Spleen (tissue), 7 donors: Measurements from ENCODE around the gene MOB3B.

Source experiments
- POLR2A ChIP-seq, 3 donors: fragments of 450-650 bp; IDR thresholded peaks; one replicate each; pipeline ENCODE4 v1.5.1; 2017; ENCODE audit warnings: antibody characterized with exemption in 3 of 3, mild to moderate bottlenecking in 1 of 3
- POLR2AphosphoS5 ChIP-seq, 3 donors: sonication (generic); formaldehyde crosslinking; IDR thresholded peaks; one replicate each; pipeline ENCODE4 v1.5.1; 2017; ENCODE audit warnings: antibody characterized with exemption in 3 of 3
- TF ChIP-seq, protein P1 (sequence below), 11 experiments: fragments of 200-600 bp in 7 of 11; fragments of 450-650 bp in 4 of 11; sonication (generic) in 4 of 11; IDR thresholded peaks in 8 of 11; conservative IDR thresholded peaks in 3 of 11; 1 replicate in 7 of 11; 2 replicates in 4 of 11; pipeline versions ENCODE4 v1.4.0 to v1.8.0; 2016 to 2021; ENCODE audit warnings: antibody characterized with exemption in 11 of 11, inconsistent platforms in 4 of 11, mild to moderate bottlenecking in 1 of 11
- donor health status: DM: no; HTN: no; CAD: no; lungs with moderate emphysema.
- donor health status: DM: no; HTN: no; CAD: no.
- donor health status: DM: no; HTN: no; CAD: no.

DNA sequence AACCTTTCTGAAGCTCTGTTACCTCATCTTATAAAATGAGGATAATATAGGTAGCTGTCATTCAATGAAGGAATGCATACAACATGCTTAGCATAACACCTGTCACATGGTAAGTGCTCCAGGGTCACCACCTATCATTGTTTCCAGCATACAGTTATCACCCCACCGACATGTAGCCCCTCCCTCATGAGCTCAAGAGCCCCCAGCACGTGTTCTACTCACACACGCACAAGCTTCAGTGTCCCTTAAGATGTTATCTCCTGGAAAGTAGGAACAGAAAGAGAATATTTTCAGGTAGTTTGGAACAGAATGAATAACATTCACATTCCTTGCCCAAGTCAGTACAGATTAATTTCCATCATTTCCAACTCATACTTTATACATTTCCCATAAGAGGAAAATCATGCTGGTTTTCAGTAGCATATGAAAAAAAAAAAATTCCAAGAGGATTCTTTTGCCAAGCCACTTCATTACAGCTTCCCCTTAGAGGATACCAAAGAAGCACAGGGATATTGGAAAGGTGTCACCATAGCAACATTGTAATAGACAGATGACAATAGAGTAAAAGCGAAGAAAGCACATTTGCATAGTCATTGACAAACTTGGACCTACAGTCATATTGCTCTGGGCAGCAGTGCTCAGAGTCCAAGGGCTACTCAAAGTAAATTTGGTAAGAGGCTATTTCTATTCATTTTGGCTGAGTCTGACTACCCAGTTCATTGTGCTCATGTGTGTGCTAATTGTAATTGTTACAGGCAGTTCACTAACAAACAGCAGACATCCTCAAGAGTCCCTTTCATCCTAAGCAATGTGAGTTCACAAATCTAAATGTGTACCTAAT lies 1.5 kb upstream of the MOB3B start:
- TF ChIP-seq, protein P1, sequence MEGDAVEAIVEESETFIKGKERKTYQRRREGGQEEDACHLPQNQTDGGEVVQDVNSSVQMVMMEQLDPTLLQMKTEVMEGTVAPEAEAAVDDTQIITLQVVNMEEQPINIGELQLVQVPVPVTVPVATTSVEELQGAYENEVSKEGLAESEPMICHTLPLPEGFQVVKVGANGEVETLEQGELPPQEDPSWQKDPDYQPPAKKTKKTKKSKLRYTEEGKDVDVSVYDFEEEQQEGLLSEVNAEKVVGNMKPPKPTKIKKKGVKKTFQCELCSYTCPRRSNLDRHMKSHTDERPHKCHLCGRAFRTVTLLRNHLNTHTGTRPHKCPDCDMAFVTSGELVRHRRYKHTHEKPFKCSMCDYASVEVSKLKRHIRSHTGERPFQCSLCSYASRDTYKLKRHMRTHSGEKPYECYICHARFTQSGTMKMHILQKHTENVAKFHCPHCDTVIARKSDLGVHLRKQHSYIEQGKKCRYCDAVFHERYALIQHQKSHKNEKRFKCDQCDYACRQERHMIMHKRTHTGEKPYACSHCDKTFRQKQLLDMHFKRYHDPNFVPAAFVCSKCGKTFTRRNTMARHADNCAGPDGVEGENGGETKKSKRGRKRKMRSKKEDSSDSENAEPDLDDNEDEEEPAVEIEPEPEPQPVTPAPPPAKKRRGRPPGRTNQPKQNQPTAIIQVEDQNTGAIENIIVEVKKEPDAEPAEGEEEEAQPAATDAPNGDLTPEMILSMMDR (IDR thresholded peaks at IDR 0.05 in 8 of 11, conservative IDR thresholded peaks at IDR 0.05 in 3 of 11), result no peak
- TF ChIP-seq POLR2AphosphoS5 (IDR thresholded peaks at IDR 0.05) (no peak), POLR2A (IDR thresholded peaks at IDR 0.05) (no peak)
